ENCODE results near the gene RPL38.

Gene RPL38

GRCh38 chr17:74203439-74204240 lies at the start of gene RPL38:
TSS of gene RPL38 (plus strand) at chr17:74203678. CDS start at chr17:74203956, 278 bp downstream.
- peak; percentile 92 to 95 for DNase-seq (ENCODE audit: low read depth in 2 of 2)

GRCh38 chr17:74153821-74154430 lies 49.6 kb upstream of the RPL38 start:
- DNase-seq (ENCODE audit: low read depth in 2 of 2): no peak

- DNase-seq (ENCODE audit: low read depth in 2 of 2): no peak
These were observed 46.6 kb upstream of the RPL38 start for GRCh38 chr17:74156878-74157277.

- no peak for DNase-seq (ENCODE audit: low read depth in 2 of 2)
These were observed 46.1 kb upstream of the RPL38 start for GRCh38 chr17:74157366-74157765.

GRCh38 chr17:74158761-74159160 lies 44.7 kb upstream of the RPL38 start:
- no peak for DNase-seq (ENCODE audit: low read depth in 2 of 2)

GRCh38 chr17:74159226-74159840 lies 44.1 kb upstream of the RPL38 start:
- DNase-seq (ENCODE audit: low read depth in 2 of 2): no peak

GRCh38 chr17:74160656-74161502 lies 42.6 kb upstream of the RPL38 start:
- DNase-seq (ENCODE audit: low read depth in 2 of 2): no peak

- no peak for DNase-seq (ENCODE audit: low read depth in 2 of 2)
These were observed 42.0 kb upstream of the RPL38 start for GRCh38 chr17:74161503-74161875.

- DNase-seq (ENCODE audit: low read depth in 2 of 2): no peak
These were observed 40.1 kb upstream of the RPL38 start for GRCh38 chr17:74163271-74163821.

- DNase-seq (ENCODE audit: low read depth in 2 of 2): no peak
These were observed 39.6 kb upstream of the RPL38 start for GRCh38 chr17:74163836-74164235.

GRCh38 chr17:74164446-74165045 lies 38.9 kb upstream of the RPL38 start:
- DNase-seq (ENCODE audit: low read depth in 2 of 2): no peak

- DNase-seq (ENCODE audit: low read depth in 2 of 2): no peak
These were observed 37.6 kb upstream of the RPL38 start for GRCh38 chr17:74165797-74166365.

- DNase-seq (ENCODE audit: low read depth in 2 of 2): no peak
These were observed 32.6 kb upstream of the RPL38 start for GRCh38 chr17:74170924-74171323.

GRCh38 chr17:74172700-74173099 lies 30.8 kb upstream of the RPL38 start:
- no peak for DNase-seq (ENCODE audit: low read depth in 2 of 2)

- peak in 1 of 2 donors; percentile 14 for DNase-seq (ENCODE audit: low read depth in 2 of 2)
These were observed 26.9 kb upstream of the RPL38 start for GRCh38 chr17:74176546-74177001.

GRCh38 chr17:74177018-74177450 lies 26.4 kb upstream of the RPL38 start:
- DNase-seq (ENCODE audit: low read depth in 2 of 2): no peak

- DNase-seq (ENCODE audit: low read depth in 2 of 2): no peak
These were observed 23.9 kb upstream of the RPL38 start for GRCh38 chr17:74179576-74179975.

GRCh38 chr17:74180336-74180735 lies 23.1 kb upstream of the RPL38 start:
- DNase-seq (ENCODE audit: low read depth in 2 of 2): no peak

- DNase-seq (ENCODE audit: low read depth in 2 of 2): no peak
These were observed 22.1 kb upstream of the RPL38 start for GRCh38 chr17:74181341-74181740.

GRCh38 chr17:74182041-74182723 lies 21.3 kb upstream of the RPL38 start:
- no peak for DNase-seq (ENCODE audit: low read depth in 2 of 2)

All from stimulated activated CD8-positive, alpha-beta memory T cell treated with anti-CD3 and anti-CD28 coated beads, Interleukin-7, amount 100 ng/mL, for 1 hour (primary cell).